ENCODE measurements around the gene MED13L.

Gene MED13L

DNA sequence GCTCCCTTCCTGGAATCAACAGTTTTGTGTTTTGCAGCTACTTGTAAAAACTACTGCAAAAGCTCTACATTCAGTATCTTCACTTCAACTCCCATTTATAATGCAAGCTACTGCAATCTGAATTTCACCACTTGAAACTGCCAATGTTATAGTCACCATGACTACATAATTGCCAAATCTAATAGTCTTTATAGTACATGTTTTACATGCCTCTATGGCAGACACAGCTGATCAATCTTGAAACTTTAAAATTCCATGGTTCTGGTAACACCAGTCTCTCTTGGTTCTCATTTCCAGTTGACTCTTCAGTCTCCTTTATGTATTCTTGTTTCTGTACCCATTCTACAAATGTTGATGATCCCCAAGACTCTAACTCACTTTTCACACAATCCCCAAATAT, 185.9 kb downstream of the MED13L start:
- Mint-ChIP-seq H3K4me1 (peaks cover 35% of the 10 kb centered on the region), H3K4me3 (no peak overlapping the region), H3K27me3 (no peaks in the 10 kb centered on the region), H3K9me3 (no peaks in the 10 kb centered on the region), H3K27ac (peak overlapping the region in 1 of 2 donors; percentile 95)
- DNase-seq (no peak), ATAC-seq (peak; percentile 53)

DNA sequence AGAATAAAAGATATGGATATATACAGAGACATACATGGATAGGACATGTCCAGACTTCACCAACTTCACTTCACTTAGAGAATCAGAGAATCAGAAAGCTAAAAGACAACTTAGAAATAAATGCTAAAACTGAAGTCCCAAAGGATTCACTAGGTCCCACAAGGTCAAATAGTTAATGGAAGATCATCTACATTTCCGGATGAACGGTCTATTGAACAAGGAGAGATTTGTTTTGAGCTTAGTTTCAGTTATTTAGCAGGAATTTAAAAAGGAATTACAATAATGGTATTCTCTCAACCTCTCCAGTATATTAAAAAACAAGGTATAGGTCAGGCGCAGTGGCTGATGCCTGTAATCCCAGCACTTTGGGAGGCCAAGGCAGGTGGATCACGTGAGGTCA, 187.0 kb downstream of the MED13L start:
- Mint-ChIP-seq H3K27me3 (no peaks in the 10 kb centered on the region), H3K4me1 (peaks cover 35% of the 10 kb centered on the region), H3K27ac (peak overlapping the region in 1 of 2 donors; percentile 88), H3K9me3 (no peaks in the 10 kb centered on the region), H3K4me3 (no peak overlapping the region)
- ATAC-seq (no peak), DNase-seq (no peak)

- Mint-ChIP-seq H3K27ac (no peak overlapping the region), H3K4me3 (no peak overlapping the region), H3K27me3 (no peaks in the 10 kb centered on the region), H3K4me1 (peaks cover 35% of the 10 kb centered on the region), H3K9me3 (no peaks in the 10 kb centered on the region)
- ATAC-seq (no peak), DNase-seq (no peak)
These were observed 188.4 kb downstream of the MED13L start for GRCh38 chr12:116089080-116089479.

- peak overlapping the region; percentile 4 to 85 for H3K27ac Mint-ChIP-seq
- peaks cover 35% of the 10 kb centered on the region for H3K4me1 Mint-ChIP-seq
- H3K9me3 Mint-ChIP-seq = no peaks in the 10 kb centered on the region
- H3K4me3 Mint-ChIP-seq = peak overlapping the region; percentile 51 to 64
- peak; percentile 92 for ATAC-seq
- no peaks in the 10 kb centered on the region for H3K27me3 Mint-ChIP-seq
- DNase-seq = peak; percentile 6 to 32
These were observed 189.5 kb downstream of the MED13L start for GRCh38 chr12:116087962-116088361.

- Mint-ChIP-seq H3K9me3 (no peaks in the 10 kb centered on the region), H3K27ac (peak overlapping the region in 1 of 2 donors; percentile 63), H3K27me3 (no peaks in the 10 kb centered on the region), H3K4me1 (peaks cover 39% of the 10 kb centered on the region), H3K4me3 (peak overlapping the region; percentile 7 to 64)
- ATAC-seq = peak; percentile 74
- DNase-seq = peak in 1 of 2 donors; percentile 15
These were observed 190.1 kb downstream of the MED13L start for GRCh38 chr12:116087399-116087798.

DNA sequence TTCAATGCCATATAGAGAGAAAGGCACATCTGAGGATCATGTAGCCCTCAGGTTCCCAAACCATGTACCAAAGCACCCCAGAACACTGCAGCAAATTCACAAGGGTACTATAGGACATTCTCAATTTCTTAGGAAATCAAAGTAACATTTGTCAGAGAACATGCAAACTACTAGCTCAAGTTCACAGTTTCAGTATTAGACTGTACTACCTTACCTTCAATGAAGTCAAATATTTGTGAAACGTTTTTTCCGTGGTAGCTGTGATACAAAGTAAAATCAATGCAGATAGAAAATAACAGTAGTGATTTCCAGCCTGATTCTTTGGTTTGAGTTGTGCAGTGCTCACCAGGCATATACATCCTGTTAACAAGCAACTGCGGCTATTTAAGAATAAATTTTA, 197.1 kb downstream of the MED13L start:
- ATAC-seq (peak; percentile 79), DNase-seq (no peak)
- no peaks in the 10 kb centered on the region for H3K27me3 Mint-ChIP-seq
- H3K27ac Mint-ChIP-seq = no peak overlapping the region
- H3K4me3 Mint-ChIP-seq = no peak overlapping the region
- H3K4me1 Mint-ChIP-seq = peaks cover 22% of the 10 kb centered on the region
- H3K9me3 Mint-ChIP-seq = no peaks in the 10 kb centered on the region

- H3K27me3 Mint-ChIP-seq = no peaks in the 10 kb centered on the region
- peaks cover 27% of the 10 kb centered on the region for H3K4me1 Mint-ChIP-seq
- DNase-seq (no peak), ATAC-seq (no peak)
- no peaks in the 10 kb centered on the region for H3K9me3 Mint-ChIP-seq
- H3K27ac Mint-ChIP-seq = no peak overlapping the region
- no peak overlapping the region for H3K4me3 Mint-ChIP-seq
These were observed 199.1 kb downstream of the MED13L start for GRCh38 chr12:116078396-116078795.

DNA sequence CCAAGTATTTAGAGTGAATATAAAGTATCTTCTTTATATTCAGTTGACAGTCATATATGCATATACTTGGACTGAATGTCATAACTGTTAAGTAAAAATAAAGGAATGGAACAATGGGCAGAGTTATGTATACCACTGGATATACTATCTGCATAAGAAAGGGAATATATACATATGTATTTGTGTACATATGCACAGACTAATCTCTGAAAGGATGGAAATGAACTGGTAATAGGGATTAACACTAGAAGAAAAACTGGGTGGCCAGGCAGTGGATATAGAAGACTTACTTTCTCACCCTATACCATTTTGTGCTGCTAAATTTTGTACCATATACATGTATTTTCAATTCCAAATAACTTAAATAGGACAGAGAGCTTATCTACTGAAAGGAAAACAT, 200.1 kb downstream of the MED13L start:
- no peak for DNase-seq
- no peak overlapping the region for H3K4me3 Mint-ChIP-seq
- no peak overlapping the region for H3K27ac Mint-ChIP-seq
- no peaks in the 10 kb centered on the region for H3K9me3 Mint-ChIP-seq
- ATAC-seq = no peak
- H3K4me1 Mint-ChIP-seq = peaks cover 23% of the 10 kb centered on the region
- H3K27me3 Mint-ChIP-seq = no peaks in the 10 kb centered on the region

- peaks cover 14% of the 10 kb centered on the region for H3K4me1 Mint-ChIP-seq
- ATAC-seq (no peak), DNase-seq (no peak)
- H3K27me3 Mint-ChIP-seq = no peaks in the 10 kb centered on the region
- peak overlapping the region in 1 of 2 donors; percentile 78 for H3K27ac Mint-ChIP-seq
- no peak overlapping the region for H3K4me3 Mint-ChIP-seq
- H3K9me3 Mint-ChIP-seq = no peaks in the 10 kb centered on the region
These were observed 201.1 kb downstream of the MED13L start for GRCh38 chr12:116076399-116076798.

GRCh38 chr12:116074686-116075085, 202.8 kb downstream of the MED13L start:
- Mint-ChIP-seq H3K4me1 (peaks cover 6% of the 10 kb centered on the region), H3K27me3 (no peaks in the 10 kb centered on the region), H3K27ac (peak overlapping the region in 1 of 2 donors; percentile 33)

DNA sequence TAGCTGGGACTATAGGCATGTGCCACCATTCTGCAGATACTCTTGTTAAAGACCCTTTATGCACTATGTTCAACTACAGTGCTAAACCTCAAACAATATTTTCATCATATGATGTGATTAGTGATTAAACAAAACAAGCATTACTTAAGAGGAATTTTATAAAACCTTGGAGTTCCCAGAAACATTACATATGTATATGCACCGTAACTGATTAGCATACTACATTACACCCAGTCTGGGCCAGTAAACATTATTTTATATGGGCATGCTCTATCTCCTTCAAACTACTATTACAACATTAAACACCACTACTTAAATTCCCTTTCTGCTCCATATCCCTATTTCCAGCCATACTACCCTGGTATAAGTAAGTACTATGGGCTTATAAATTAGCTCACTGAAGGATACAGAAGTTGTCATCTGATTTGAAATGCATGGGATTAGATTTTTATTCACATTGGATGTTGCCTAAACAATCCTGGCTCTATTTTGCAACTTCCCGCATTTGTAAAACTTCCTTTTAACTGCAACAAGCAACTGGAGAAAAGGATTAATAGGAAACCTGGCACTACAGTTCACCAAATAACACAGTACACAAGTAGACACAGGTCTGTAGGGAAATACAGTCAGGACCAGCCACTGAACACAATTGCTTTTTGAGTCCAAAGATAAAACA, 205.8 kb downstream of the MED13L start:
- H3K9me3 Mint-ChIP-seq = no peaks in the 10 kb centered on the region
- H3K27me3 Mint-ChIP-seq = no peaks in the 10 kb centered on the region
- no peak overlapping the region for H3K4me3 Mint-ChIP-seq
- H3K27ac Mint-ChIP-seq = peak overlapping the region in 1 of 2 donors; percentile 65
- H3K4me1 Mint-ChIP-seq = peaks cover 10% of the 10 kb centered on the region
- DNase-seq (no peak), ATAC-seq (no peak)

More at GRCh38 chr12:116074686-116075085, 202.8 kb downstream of the MED13L start:
- Mint-ChIP-seq H3K9me3 (no peaks in the 10 kb centered on the region), H3K4me3 (no peak overlapping the region)
- DNase-seq (no peak), ATAC-seq (no peak)

DNA sequence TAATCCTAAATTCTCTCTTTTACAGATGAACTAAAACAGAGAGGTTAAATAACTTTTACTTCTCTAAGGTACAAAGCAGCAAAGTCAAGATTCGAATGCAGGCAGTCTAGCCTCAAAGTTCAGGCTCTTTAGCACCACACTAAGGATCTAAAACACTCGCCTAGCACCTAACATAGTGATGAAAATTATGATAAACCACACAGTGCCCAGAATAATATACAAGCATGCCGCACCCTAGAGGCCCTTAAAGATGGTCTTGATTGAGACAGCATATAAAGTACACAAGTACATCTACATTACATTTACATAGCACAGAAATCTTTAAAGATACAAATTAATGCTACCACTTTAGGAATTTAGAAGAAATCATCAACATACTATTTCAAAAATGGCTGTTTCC, 207.0 kb downstream of the MED13L start:
- Mint-ChIP-seq H3K27ac (no peak overlapping the region), H3K9me3 (no peaks in the 10 kb centered on the region), H3K27me3 (no peaks in the 10 kb centered on the region), H3K4me1 (peaks cover 17% of the 10 kb centered on the region), H3K4me3 (no peak overlapping the region)
- ATAC-seq (no peak), DNase-seq (no peak)

- no peaks in the 10 kb centered on the region for H3K27me3 Mint-ChIP-seq
- DNase-seq (no peak), ATAC-seq (no peak)
- no peaks in the 10 kb centered on the region for H3K9me3 Mint-ChIP-seq
- peaks cover 12% of the 10 kb centered on the region for H3K4me1 Mint-ChIP-seq
- no peak overlapping the region for H3K4me3 Mint-ChIP-seq
- no peak overlapping the region for H3K27ac Mint-ChIP-seq
These were observed 207.6 kb downstream of the MED13L start for GRCh38 chr12:116069943-116070342.

- ATAC-seq (no peak), DNase-seq (no peak)
- H3K4me3 Mint-ChIP-seq = no peak overlapping the region
- no peak overlapping the region for H3K27ac Mint-ChIP-seq
- peaks cover 12% of the 10 kb centered on the region for H3K4me1 Mint-ChIP-seq
- H3K9me3 Mint-ChIP-seq = no peaks in the 10 kb centered on the region
- no peaks in the 10 kb centered on the region for H3K27me3 Mint-ChIP-seq
These were observed 208.6 kb downstream of the MED13L start for GRCh38 chr12:116068853-116069252.

GRCh38 chr12:116068371-116068770, 209.1 kb downstream of the MED13L start:
- DNase-seq = no peak
- H3K27me3 Mint-ChIP-seq = no peaks in the 10 kb centered on the region
- no peak overlapping the region for H3K27ac Mint-ChIP-seq
- no peak overlapping the region for H3K4me3 Mint-ChIP-seq
- ATAC-seq = no peak
- no peaks in the 10 kb centered on the region for H3K9me3 Mint-ChIP-seq
- peaks cover 12% of the 10 kb centered on the region for H3K4me1 Mint-ChIP-seq

- Mint-ChIP-seq H3K4me1 (peaks cover 12% of the 10 kb centered on the region), H3K27ac (no peak overlapping the region), H3K9me3 (no peaks in the 10 kb centered on the region), H3K27me3 (no peaks in the 10 kb centered on the region), H3K4me3 (no peak overlapping the region)
- no peak for ATAC-seq
- no peak for DNase-seq
These were observed 209.6 kb downstream of the MED13L start for GRCh38 chr12:116067892-116068291.

Data from stimulated activated naive CD8-positive, alpha-beta T cell treated with anti-CD3 and anti-CD28 coated beads, Interleukin-15, amount 100 ng/mL, for 72 hours (primary cell).